ENCODE data around the gene SEL1L3. TPM values are rescaled to one million over a fixed set of nuclear protein-coding genes. Genes with fewer than 3 reads are reported as not detected.

The SEL1L3 gene
- total and polyA plus RNA-seq, 2 donors (not counting 3 experiments of a cell fraction or from before 2014, with no cell fraction given), result 53.4 to 122 TPM

GRCh38 chr4:25795566-25796454 is 67.0 kb downstream of the SEL1L3 start:
- intact Hi-C loops (cut with micrococcal nuclease), result no loop called here
- Histone ChIP-seq H3K27me3 (ENCODE audit: control insufficient read depth in 2 of 2, insufficient read depth in 2 of 2, low read length in 2 of 2) (no peaks in the 10 kb centered on the region), H3K9me1 (replicated peaks; ENCODE audit: control insufficient read depth, extremely low read depth, insufficient read depth, low read length) (no peaks in the 10 kb centered on the region), H3K9me3 (replicated peaks; ENCODE audit: control insufficient read depth, insufficient read depth, low read length) (no peaks in the 10 kb centered on the region), H3K36me3 (ENCODE audit: control insufficient read depth in 2 of 2, extremely low read depth in 1 of 2, insufficient read depth in 2 of 2, low read length in 2 of 2) (peaks cover 3 to 18% of the 10 kb centered on the region in 2 experiments), H3K4me3 (replicated peaks in 1 of 3; ENCODE audit: insufficient read depth in 1 of 3, low read depth in 1 of 3, low read length in 3 of 3) (no peak overlapping the region), H3K4me2 (ENCODE audit: insufficient read depth, low read length) (no peak overlapping the region), H4K20me1 (replicated peaks; ENCODE audit: control insufficient read depth, extremely low read depth, insufficient read depth, low read length) (no peaks in the 10 kb centered on the region), H3K79me2 (ENCODE audit: control insufficient read depth, insufficient read depth, low read length) (no peaks in the 10 kb centered on the region), H3K9ac (replicated peaks; ENCODE audit: extremely low read depth, insufficient read depth, low read length) (no peak overlapping the region), H3K4me1 (ENCODE audit: control insufficient read depth, extremely low read depth, insufficient read depth, low read length) (no peaks in the 10 kb centered on the region), H3K27ac (ENCODE audit: insufficient read depth, low read depth, low read length) (no peak overlapping the region), H2AFZ (ENCODE audit: low read depth, low read length) (no peak overlapping the region)
- dilution Hi-C loops (cut with MboI; ENCODE audit: extremely low pct_ligation_motif_present, low sequenced_read_pairs), result no loop called here
- no peak for DNase-seq (ENCODE audit: low read depth, low spot score)
- no peak for TF ChIP-seq JUN (IDR thresholded peaks at IDR 0.05; ENCODE audit: borderline replicate concordance, insufficient read depth, insufficient read length, low read depth)
- TF ChIP-seq CTCF (IDR thresholded peaks at IDR 0.05; ENCODE audit: extremely low read depth in 1 of 2, insufficient read depth in 1 of 2, low read depth in 1 of 2, low read length in 2 of 2), result no peak
- TF ChIP-seq POLR2A (IDR thresholded peaks at IDR 0.05; ENCODE audit: low read depth, low read length), result no peak
- TF ChIP-seq GATA2 (IDR thresholded peaks at IDR 0.05; ENCODE audit: insufficient read depth, insufficient read length, low read depth, low read length), result no peak
- CTCF ChIA-PET, result no interaction called here
- no TSS peak for BruUV-seq (replicated peaks)
- POLR2A ChIA-PET, result no interaction called here
- no peak for FAIRE-seq

- ChIA-PET CTCF (no interaction called here), POLR2A (no interaction called here)
- FAIRE-seq (no peak), DNase-seq (ENCODE audit: low read depth, low spot score) (no peak)
- no TSS peak for BruUV-seq (replicated peaks)
- dilution Hi-C loops (cut with MboI; ENCODE audit: extremely low pct_ligation_motif_present, low sequenced_read_pairs), result no loop called here
- H3K79me2 ChIP-seq (ENCODE audit: control insufficient read depth, insufficient read depth, low read length), result no peaks in the 10 kb centered on the region
- H2AFZ ChIP-seq (ENCODE audit: low read depth, low read length), result no peak overlapping the region
- no peaks in the 10 kb centered on the region for H3K9me1 ChIP-seq (replicated peaks; ENCODE audit: control insufficient read depth, extremely low read depth, insufficient read depth, low read length)
- no peak overlapping the region for H3K4me3 ChIP-seq (replicated peaks in 1 of 3; ENCODE audit: insufficient read depth in 1 of 3, low read depth in 1 of 3, low read length in 3 of 3)
- H3K9ac ChIP-seq (replicated peaks; ENCODE audit: extremely low read depth, insufficient read depth, low read length), result no peak overlapping the region
- no peaks in the 10 kb centered on the region for H3K9me3 ChIP-seq (replicated peaks; ENCODE audit: control insufficient read depth, insufficient read depth, low read length)
- TF ChIP-seq EZH2 (IDR thresholded peaks at IDR 0.05; ENCODE audit: borderline replicate concordance, low read depth, low read length, severe bottlenecking) (no peak), MAX (IDR thresholded peaks at IDR 0.05; ENCODE audit: insufficient read depth, insufficient read length) (no peak), CTCF (IDR thresholded peaks at IDR 0.05; ENCODE audit: extremely low read depth in 1 of 2, insufficient read depth in 1 of 2, low read depth in 1 of 2, low read length in 2 of 2) (no peak), GATA2 (IDR thresholded peaks at IDR 0.05; ENCODE audit: insufficient read depth, insufficient read length, low read depth, low read length) (no peak), POLR2AphosphoS5 (IDR thresholded peaks at IDR 0.05; ENCODE audit: insufficient read depth, low read depth, low read length) (no peak), POLR2A (IDR thresholded peaks at IDR 0.05; ENCODE audit: low read depth, low read length) (no peak)
- H3K27me3 ChIP-seq (ENCODE audit: control insufficient read depth in 2 of 2, insufficient read depth in 2 of 2, low read length in 2 of 2), result no peaks in the 10 kb centered on the region
- no peak overlapping the region for H3K4me2 ChIP-seq (ENCODE audit: insufficient read depth, low read length)
- no peak overlapping the region for H3K27ac ChIP-seq (ENCODE audit: insufficient read depth, low read depth, low read length)
- H3K4me1 ChIP-seq (ENCODE audit: control insufficient read depth, extremely low read depth, insufficient read depth, low read length), result no peaks in the 10 kb centered on the region
- intact Hi-C loops (cut with micrococcal nuclease), result no loop called here
- H3K36me3 ChIP-seq (ENCODE audit: control insufficient read depth in 2 of 2, extremely low read depth in 1 of 2, insufficient read depth in 2 of 2, low read length in 2 of 2), result peaks cover 3 to 20% of the 10 kb centered on the region in 2 experiments
- H4K20me1 ChIP-seq (replicated peaks; ENCODE audit: control insufficient read depth, extremely low read depth, insufficient read depth, low read length), result no peaks in the 10 kb centered on the region
Observed at GRCh38 chr4:25795091-25795490, 67.7 kb downstream of the SEL1L3 start.

All from endothelial cell of umbilical vein (primary cell).